ENCODE data around the gene CYP4F11.
"Not testable (repeated sequence)": the region's sequence is repeated elsewhere in the genome, so short reads cannot be mapped to it uniquely, and the experiment has no call there.

The CYP4F11 gene

GRCh38 chr19:15934332-15935078 lies at the start of gene CYP4F11:
CYP4F11 (minus strand) TSS chr19:15934529; CDS start chr19:15934408, 121 bp downstream.
- DNase-seq = peak; percentile 33

DNA sequence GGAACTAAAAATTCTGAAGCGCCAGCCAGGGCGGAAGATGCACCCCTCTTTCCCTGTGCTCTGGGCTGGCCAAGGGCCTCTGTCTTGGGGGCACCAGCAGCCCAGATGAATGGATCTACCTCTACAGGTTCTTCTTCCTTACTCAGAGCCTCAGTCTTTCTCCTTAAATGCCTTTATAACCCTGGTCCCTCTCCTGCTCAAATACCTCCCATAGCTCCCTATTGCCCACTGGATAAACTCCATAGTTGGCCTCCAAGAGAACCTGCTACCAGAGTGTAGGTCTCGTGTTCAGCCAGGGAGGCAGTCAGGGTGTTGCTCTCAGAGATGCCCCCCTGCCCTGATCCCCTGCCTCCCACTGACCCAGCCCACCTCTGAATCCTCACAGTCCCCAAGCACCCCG lies 45.0 kb upstream of the CYP4F11 start:
- DNase-seq = no peak

DNA sequence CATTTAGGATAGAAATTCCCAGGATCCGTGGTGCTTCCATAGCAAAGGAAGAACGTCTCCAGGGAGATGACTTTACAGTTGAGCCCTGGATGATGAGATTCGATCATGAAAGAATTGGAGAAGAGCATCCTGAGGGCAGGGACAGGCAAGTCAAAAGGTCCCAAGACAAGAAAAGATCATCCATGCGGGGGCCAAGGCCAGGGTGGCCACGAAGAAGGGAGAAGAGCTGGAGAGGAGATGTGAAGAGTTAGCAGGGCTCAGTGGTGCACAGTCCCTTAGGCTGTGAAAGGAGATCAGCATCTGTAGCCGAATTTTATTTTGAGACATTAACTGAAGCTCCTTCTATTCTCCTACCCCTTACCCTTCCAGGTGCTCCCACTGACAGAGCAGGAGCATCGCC lies 43.4 kb upstream of the CYP4F11 start:
- no peak for DNase-seq

DNA sequence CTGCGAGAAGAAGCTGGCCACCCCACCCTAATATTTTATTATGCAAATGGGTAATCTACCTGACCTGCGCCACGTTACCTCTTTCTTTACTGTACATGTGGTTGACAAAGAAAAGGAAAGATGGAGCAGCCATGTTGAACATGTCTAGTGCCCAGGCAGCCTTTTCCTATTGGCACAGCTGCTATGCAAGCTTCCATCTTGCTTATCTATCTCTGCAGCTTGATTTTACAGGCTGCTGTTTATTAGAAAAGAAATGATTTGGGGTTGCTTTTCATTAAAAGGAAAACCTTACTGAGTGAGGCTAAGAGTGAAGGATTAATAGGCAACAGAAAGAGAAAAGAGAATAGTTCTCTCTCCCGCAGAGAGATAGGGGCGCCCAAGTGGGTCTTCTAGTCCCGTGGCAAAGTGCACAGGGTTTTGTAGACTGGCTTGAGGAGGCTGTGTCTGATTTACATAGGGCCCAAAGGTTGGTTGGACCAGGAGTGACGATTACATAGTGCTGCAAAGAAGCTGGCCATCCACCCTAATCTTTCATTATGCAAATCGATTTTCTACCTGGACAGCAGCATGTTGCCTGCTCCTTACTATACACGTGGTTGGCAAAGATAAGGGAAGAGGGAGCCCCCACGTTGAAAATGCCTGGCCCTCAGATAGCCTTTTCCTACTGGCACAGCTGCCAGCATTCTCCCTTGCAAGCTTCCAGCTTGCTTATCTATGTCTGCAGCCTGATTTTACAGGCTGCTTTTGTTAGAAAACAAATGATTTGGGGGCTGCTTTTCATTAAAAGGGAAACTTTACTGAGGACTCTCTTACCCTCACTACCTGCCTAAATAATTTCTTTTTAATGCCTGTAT lies 42.7 kb upstream of the CYP4F11 start:
- peak; percentile 66 for DNase-seq

GRCh38 chr19:15974856-15975255 lies 40.5 kb upstream of the CYP4F11 start:
- no peak for DNase-seq

DNA sequence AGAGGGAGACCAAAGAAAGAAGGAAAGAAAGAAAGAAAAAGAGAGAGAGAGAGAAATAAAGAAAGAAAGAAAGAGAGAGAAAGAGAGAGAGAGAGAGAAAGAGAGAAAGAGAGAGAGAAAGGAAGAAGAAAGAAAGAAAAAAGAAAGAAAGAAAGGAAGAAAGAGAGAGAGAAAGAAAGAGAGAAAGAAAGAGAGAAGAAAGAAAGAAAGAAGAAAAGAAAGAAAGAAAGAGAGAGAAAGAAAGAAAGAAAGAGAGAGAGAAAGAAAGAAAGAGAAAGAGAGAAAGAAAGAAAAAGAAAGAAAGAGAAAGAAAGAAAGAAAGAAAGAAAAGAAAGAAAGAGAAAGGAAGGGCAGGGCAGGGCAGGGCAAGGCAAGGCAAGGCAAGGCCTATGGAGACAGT lies 37.7 kb upstream of the CYP4F11 start:
- DNase-seq = not testable (repeated sequence)

GRCh38 chr19:15971224-15971780 lies 37.0 kb upstream of the CYP4F11 start:
- peak; percentile 17 for DNase-seq

GRCh38 chr19:15964231-15964630 lies 29.9 kb upstream of the CYP4F11 start:
- DNase-seq = no peak

DNA sequence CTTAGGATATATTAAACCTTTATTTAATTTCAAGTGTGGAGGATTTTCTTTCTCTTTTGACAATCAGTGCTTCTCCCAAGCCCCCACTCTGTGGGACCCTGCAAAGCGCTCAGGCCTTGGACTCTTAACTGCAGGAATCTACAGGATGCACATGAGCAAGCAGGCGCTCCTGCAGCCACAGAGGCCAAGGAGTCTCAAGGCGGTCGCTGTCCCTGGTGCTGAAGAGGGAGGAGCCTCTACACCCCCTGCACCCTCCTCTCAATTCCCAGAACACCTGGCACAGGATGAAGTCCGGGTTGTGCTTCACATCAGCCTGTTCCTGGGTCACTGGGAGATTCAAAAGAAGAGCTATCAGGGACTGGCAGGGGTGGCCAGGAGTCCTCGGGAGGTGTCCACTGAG lies 28.0 kb upstream of the CYP4F11 start:
- DNase-seq = peak; percentile 28

DNA sequence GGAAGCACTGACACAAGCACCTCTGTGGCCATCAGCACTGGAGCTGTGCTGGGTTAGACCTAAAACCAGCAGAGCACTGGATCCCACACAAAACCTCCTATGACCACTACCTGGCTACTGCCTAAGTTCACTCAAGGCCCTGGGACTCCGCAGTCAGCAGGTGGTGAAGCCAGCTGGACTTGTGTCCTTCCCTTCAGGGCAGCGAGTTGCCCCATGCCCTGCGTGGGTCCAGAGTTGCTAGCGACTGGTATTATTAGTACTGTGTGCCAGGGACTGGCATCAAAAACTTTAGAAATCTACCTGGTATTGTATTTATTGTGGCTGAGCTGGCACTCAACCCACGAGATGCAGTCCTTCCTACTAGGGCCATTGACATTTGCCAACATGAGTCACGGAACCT lies 20.5 kb upstream of the CYP4F11 start:
- DNase-seq = no peak

DNA sequence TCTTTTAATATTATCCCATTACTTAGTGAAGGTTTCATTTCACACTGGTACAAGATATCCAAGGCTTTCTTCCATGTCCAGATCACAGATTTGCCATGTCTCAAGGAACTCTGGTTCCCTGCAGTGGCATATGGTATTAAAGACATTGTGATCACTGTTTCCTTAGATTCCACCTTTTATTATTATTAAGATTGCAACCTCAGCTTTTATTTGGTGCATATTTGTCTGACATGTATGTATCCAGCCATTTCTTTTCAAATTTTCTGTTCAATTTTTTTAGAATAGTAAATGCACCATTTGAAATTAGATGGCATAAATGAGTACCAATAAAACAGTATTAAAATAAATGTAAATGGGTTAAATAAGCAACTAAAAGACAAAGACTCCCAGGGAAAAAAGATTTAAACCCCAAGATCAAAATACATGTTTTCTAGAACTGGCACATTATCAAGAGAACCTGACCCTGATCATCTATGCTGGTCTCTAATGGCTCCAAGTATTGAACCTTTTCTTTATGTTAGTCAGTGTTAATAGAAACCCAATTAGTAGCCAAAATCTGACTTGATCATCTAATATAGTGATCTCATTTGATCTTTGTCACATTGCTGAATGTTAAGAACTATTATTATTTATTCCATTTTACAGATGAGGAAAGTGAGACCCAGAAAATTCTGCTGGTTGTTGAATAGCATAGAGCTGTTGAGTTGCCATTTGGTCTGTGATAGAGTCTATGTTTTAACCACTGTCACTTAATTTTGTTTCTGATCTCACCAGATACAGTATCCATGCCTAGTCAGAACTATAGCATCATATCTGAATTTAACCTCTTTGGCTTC lies 14.1 kb upstream of the CYP4F11 start, which contains the start of gene OR10H4:
Gene OR10H4, plus strand, starts transcription at position 786 of the 836 bp plus-strand sequence. Its CDS starts 0 bp downstream, at position 786.
- no peak for DNase-seq

DNA sequence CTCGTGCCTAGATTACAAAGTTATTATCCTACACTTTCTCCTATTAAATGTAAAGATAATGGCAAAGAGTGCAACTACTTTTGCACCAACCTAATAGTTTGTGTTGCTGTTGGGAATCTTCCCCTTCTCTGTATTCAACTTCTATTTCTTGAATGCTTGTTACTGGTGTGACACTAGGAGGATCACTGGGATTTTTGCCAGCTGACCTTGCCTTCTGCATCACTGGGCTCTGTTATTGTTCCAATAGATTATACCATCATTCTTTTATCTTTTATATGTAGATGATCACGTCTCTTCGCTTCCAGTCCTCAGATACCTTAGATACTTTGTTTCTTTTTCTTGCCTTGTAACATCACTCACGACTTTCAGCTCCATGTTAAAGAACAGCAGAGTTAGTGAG lies 11.0 kb upstream of the CYP4F11 start:
- no peak for DNase-seq

- DNase-seq = no peak
These were observed 10.1 kb upstream of the CYP4F11 start for GRCh38 chr19:15944401-15944800.

- no peak for DNase-seq
These were observed 3.4 kb upstream of the CYP4F11 start for GRCh38 chr19:15937771-15938170.

GRCh38 chr19:15936950-15937349 lies 2.6 kb upstream of the CYP4F11 start:
- no peak for DNase-seq

DNA sequence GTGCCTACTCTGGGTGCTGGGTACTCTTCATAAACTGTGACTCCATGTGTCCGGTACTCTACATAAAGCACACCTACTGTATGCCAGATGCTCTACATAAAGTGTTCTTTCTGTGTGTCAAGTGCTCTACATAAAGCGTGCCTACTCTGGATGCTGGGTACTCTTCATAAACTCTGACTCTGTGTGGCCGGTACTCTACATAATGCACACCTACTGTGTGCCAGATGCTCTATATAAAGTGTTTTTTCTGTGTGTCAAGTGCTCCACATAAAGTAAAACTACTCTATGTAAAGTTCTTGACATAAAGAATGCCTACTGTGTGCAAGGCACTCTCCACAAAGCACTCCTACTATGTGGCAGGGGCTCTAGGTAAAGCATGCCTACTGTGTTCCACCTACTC lies 1.8 kb upstream of the CYP4F11 start:
- DNase-seq = no peak

DNA sequence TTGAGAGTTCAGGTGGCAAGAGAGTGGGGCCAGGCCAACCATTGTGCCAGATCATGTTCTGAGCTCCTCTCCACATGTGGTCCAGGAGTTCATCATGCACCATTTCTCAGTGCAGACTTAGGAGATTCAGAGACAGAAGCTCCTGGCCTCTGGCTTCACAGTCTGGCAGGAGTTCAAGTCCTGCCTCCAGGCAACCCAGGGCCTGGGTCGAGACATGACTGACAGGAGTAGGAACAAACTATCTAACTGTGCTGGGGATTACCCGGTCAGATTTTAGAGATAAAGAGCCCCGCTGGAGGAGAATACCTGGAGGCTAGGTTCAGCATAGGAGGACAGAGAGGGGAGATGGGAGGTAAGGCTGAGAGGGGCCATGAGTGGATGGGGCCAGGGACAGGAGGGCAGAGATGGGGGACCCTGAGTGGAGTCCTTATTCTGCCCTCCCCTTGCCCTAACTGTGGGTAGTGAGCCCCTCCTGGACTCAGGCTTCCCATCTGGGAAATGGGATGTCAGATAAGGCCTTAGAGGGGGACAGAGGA lies 906 bp upstream of the CYP4F11 start:
- DNase-seq = peak; percentile 17

- DNase-seq = not testable (repeated sequence)
These were observed 483 bp downstream of the CYP4F11 start for GRCh38 chr19:15933761-15934331.

DNA sequence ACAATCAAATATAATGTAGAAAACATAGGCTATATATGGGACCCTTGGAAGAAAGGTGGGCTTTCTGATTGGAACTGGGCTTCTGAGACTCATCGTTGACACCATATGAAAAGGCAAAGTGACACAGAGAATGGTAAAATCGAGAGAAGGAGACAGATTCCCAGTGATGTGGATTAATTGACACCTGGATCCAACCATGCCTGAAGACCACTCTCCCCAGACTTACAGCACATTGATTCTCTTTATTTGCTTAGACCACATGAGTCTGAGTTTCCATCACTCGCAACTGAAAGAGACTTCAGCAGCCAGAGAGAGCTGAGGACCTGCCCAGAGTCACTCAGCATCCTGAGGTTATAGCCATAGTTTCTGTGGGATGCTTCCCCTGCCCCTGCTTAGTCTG lies 6.0 kb downstream of the CYP4F11 start:
- no peak for DNase-seq

DNA sequence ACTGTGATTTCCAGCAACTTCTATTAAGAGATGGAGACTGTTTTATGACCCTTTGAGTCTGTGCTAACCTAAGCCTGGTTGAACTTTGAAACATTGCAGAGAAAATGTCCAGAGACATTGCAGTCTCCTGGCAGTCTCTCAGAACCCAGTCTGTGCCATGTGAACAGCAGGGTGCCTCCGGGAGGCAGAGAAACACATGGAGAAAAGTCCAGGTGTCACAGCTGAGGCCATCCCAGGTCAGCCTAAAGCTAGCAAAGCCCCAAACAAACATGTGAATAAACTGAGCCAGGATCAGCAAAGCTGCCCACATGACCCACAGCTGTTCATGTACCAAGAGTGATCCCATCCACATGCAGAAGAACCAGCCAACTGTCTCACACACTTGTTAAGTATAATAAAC lies 7.8 kb downstream of the CYP4F11 start:
- DNase-seq = no peak

- no peak for DNase-seq
These were observed 10.6 kb downstream of the CYP4F11 start for GRCh38 chr19:15923702-15924101.

- DNase-seq = no peak
These were observed 12.3 kb downstream of the CYP4F11 start for GRCh38 chr19:15922021-15922420.
